CD4-positive, alpha-beta memory T cell (primary cell): Measurements from ENCODE around the gene ADAM30. TPM values are rescaled to one million over a fixed set of nuclear protein-coding genes. Genes with fewer than 3 reads are reported as not detected.
A peak's percentile ranks its signal among the peaks of the same experiment; 100 is the strongest.

Experiments used
- CTCF ChIA-PET: fragments of 350-600 bp; sonication (Branson Sonifier 250); formaldehyde crosslinking; loops from one replicate; lab custom pipeline; 2021; ENCODE audit warnings: inconsistent platforms; ENCODE audit not compliant: partially characterized antibody; lab: Charles Lee
- POLR2A ChIA-PET: fragments of 350-600 bp; sonication (Branson Sonifier 250); formaldehyde crosslinking; loops from one replicate; lab custom pipeline; 2021; ENCODE audit not compliant: partially characterized antibody; lab: Charles Lee
- DNase-seq, 5 donors: peaks; one replicate each; pipeline versions ENCODE4 v3.0.0 to v3.0.0-alpha.2; 2020 to 2022; ENCODE audit warnings: mixed read lengths in 1 of 5
- H3K27ac ChIP-seq: one replicate; pipeline ENCODE4 v1.7.0; 2013; ENCODE audit warnings: low read depth, low read length
- H3K27me3 ChIP-seq: 2 replicates; pipeline ENCODE4 v1.7.0; 2013; ENCODE audit warnings: mild to moderate bottlenecking, low read length, moderate library complexity; ENCODE audit not compliant: insufficient read depth
- H3K36me3 ChIP-seq: 2 replicates; pipeline ENCODE4 v1.7.0; 2013; ENCODE audit warnings: mild to moderate bottlenecking, low read length, moderate library complexity; ENCODE audit not compliant: insufficient read depth
- H3K4me1 ChIP-seq: 2 replicates; pipeline ENCODE4 v1.7.0; 2013; ENCODE audit warnings: mild to moderate bottlenecking, low read length, moderate library complexity; ENCODE audit not compliant: insufficient read depth
- H3K4me3 ChIP-seq, 2 donors: one replicate each; pipeline ENCODE4 v1.7.0; 2013; ENCODE audit warnings: low read length in 2 of 2, mild to moderate bottlenecking in 1 of 2
- H3K9me3 ChIP-seq, 2 donors: one replicate each; pipeline ENCODE4 v1.7.0; 2013; ENCODE audit warnings: low read length in 2 of 2, control low read depth in 1 of 2; ENCODE audit not compliant: control insufficient read depth in 1 of 2
- H3K27ac Mint-ChIP-seq, 7 donors: one replicate each; pipeline ENCODE4 v1.8.0; 2020 to 2021; ENCODE audit warnings: mixed read lengths in 7 of 7, mild to moderate bottlenecking in 6 of 7, inconsistent platforms in 3 of 7, moderate library complexity in 3 of 7
- H3K27me3 Mint-ChIP-seq, 2 donors: one replicate each; pipeline ENCODE4 v1.8.0; 2020 to 2021; ENCODE audit warnings: mixed read lengths in 2 of 2
- H3K36me3 Mint-ChIP-seq, 2 donors: one replicate each; pipeline ENCODE4 v1.8.0; 2020 to 2021; ENCODE audit warnings: mixed read lengths in 2 of 2, inconsistent platforms in 1 of 2, mild to moderate bottlenecking in 1 of 2
- H3K4me1 Mint-ChIP-seq, 4 donors: one replicate each; pipeline ENCODE4 v1.8.0; 2020 to 2021; ENCODE audit warnings: mixed read lengths in 4 of 4, mild to moderate bottlenecking in 1 of 4
- H3K4me3 Mint-ChIP-seq, 8 donors: one replicate each; pipeline ENCODE4 v1.8.0; 2020 to 2021; ENCODE audit warnings: mixed read lengths in 8 of 8, mild to moderate bottlenecking in 7 of 8, moderate library complexity in 6 of 8, inconsistent platforms in 3 of 8
- H3K9me3 Mint-ChIP-seq, 8 donors: one replicate each; pipeline ENCODE4 v1.8.0; 2020 to 2021; ENCODE audit warnings: mixed read lengths in 8 of 8, mild to moderate bottlenecking in 5 of 8, inconsistent platforms in 3 of 8, moderate library complexity in 1 of 8
- intact Hi-C: fragments of 100-400 bp; cut with micrococcal nuclease; formaldehyde crosslinking; loops from one replicate; pipeline ENCODE4 v1.15.1; 2023
- polyA plus RNA-seq, 2 donors: library from polyadenylated mRNA; unstranded; fragments of 300-500 nt; fragmentation: Illumina TruSeq; gene quantifications; one replicate each; pipeline ENCODE4 v1.2.3, GENCODE V29; 2021
- total RNA-seq, 2 experiments: library from RNA; stranded (reverse); gene quantifications; one replicate each; pipeline ENCODE4 v1.2.3, GENCODE V29; 2021

The ADAM30 gene
- total and polyA plus RNA-seq, 4 experiments from 2014 or later, result not detected

GRCh38 chr1:119885903-119886783 lies 10.2 kb downstream of the ADAM30 start:
- POLR2A ChIA-PET, result no interaction called here

GRCh38 chr1:119884711-119885110 lies 11.6 kb downstream of the ADAM30 start:
- intact Hi-C loops, result no loop called here
- Histone ChIP-seq H3K36me3 (no peaks in the 10 kb centered on the region), H3K4me1 (no peaks in the 10 kb centered on the region), H3K4me3 (no peak overlapping the region), H3K27ac (no peak overlapping the region), H3K27me3 (no peaks in the 10 kb centered on the region), H3K9me3 (no peaks in the 10 kb centered on the region)
- DNase-seq, result no peak
- ChIA-PET POLR2A (no interaction called here), CTCF (interaction anchor here (1.9 kb wide), 1 partner anchor 11 kb away, joined by 6 read pairs; no protein-coding TSS in a partner anchor)
- H3K4me3 Mint-ChIP-seq, result no peak overlapping the region
- peaks cover 0 to 16% (median 10%) of the 10 kb centered on the region in 8 donors for H3K9me3 Mint-ChIP-seq
- H3K4me1 Mint-ChIP-seq, result no peaks in the 10 kb centered on the region
- H3K27ac Mint-ChIP-seq, result no peak overlapping the region
- peaks cover 20 to 33% of the 10 kb centered on the region in 2 donors for H3K27me3 Mint-ChIP-seq
- H3K36me3 Mint-ChIP-seq, result peaks cover 0 to 10% of the 10 kb centered on the region in 2 donors

More at GRCh38 chr1:119885903-119886783, 10.2 kb downstream of the ADAM30 start:
- H3K27me3 Mint-ChIP-seq, result peaks cover 14 to 25% of the 10 kb centered on the region in 2 donors
- H3K4me1 ChIP-seq, result no peaks in the 10 kb centered on the region
- intact Hi-C loops, result no loop called here
- CTCF ChIA-PET, result interaction anchor here (0.6 to 1.8 kb wide), 10 partner anchors 7 to 82 kb away, joined by 3 to 5 read pairs (median 3); no protein-coding TSS in a partner anchor
- H3K27ac Mint-ChIP-seq, result no peak overlapping the region
- peak in 4 of 5 donors; percentile 12 to 39 (median 34) for DNase-seq
- peaks cover 0 to 10% of the 10 kb centered on the region in 2 donors for H3K36me3 Mint-ChIP-seq
- H3K27me3 ChIP-seq, result no peaks in the 10 kb centered on the region
- H3K4me3 ChIP-seq, result no peak overlapping the region
- no peak overlapping the region for H3K27ac ChIP-seq
- no peaks in the 10 kb centered on the region for H3K36me3 ChIP-seq
- peak overlapping the region in 1 of 8 donors; percentile 4 for H3K4me3 Mint-ChIP-seq
- H3K9me3 Mint-ChIP-seq, result peaks cover 0 to 16% (median 10%) of the 10 kb centered on the region in 8 donors
- H3K9me3 ChIP-seq, result no peaks in the 10 kb centered on the region
- no peaks in the 10 kb centered on the region for H3K4me1 Mint-ChIP-seq

- Mint-ChIP-seq H3K27ac (no peak overlapping the region), H3K4me3 (no peak overlapping the region), H3K27me3 (peaks cover 20 to 28% of the 10 kb centered on the region in 2 donors), H3K36me3 (peaks cover 0 to 9% of the 10 kb centered on the region in 2 donors), H3K9me3 (peaks cover 0 to 11% (median 8%) of the 10 kb centered on the region in 8 donors), H3K4me1 (no peaks in the 10 kb centered on the region)
- Histone ChIP-seq H3K4me1 (no peaks in the 10 kb centered on the region), H3K4me3 (no peak overlapping the region), H3K9me3 (no peaks in the 10 kb centered on the region), H3K36me3 (no peaks in the 10 kb centered on the region), H3K27ac (no peak overlapping the region), H3K27me3 (no peaks in the 10 kb centered on the region)
- CTCF ChIA-PET, result interaction anchor here (1.3 to 1.9 kb wide), 2 partner anchors 10 to 57 kb away, joined by 3 to 6 read pairs; no protein-coding TSS in a partner anchor
- POLR2A ChIA-PET, result no interaction called here
- DNase-seq, result no peak
- intact Hi-C loops, result no loop called here
Observed at GRCh38 chr1:119883826-119884225, 12.5 kb downstream of the ADAM30 start.

GRCh38 chr1:119882132-119883049 lies 13.9 kb downstream of the ADAM30 start:
- CTCF ChIA-PET, result interaction anchor here (0.7 to 1.3 kb wide), 2 partner anchors 15 to 58 kb away, joined by 3 to 4 read pairs; no protein-coding TSS in a partner anchor
- Histone ChIP-seq H3K27ac (no peak overlapping the region), H3K4me1 (no peaks in the 10 kb centered on the region), H3K27me3 (no peaks in the 10 kb centered on the region), H3K4me3 (no peak overlapping the region), H3K9me3 (no peaks in the 10 kb centered on the region), H3K36me3 (no peaks in the 10 kb centered on the region)
- Mint-ChIP-seq H3K9me3 (no peaks in the 10 kb centered on the region), H3K4me3 (no peak overlapping the region), H3K36me3 (no peaks in the 10 kb centered on the region), H3K27me3 (peaks cover 18 to 25% of the 10 kb centered on the region in 2 donors), H3K4me1 (no peaks in the 10 kb centered on the region), H3K27ac (no peak overlapping the region)
- intact Hi-C loops, result no loop called here
- no peak for DNase-seq
- POLR2A ChIA-PET, result no interaction called here

GRCh38 chr1:119879510-119880434 lies 16.5 kb downstream of the ADAM30 start:
- H3K4me1 ChIP-seq, result no peaks in the 10 kb centered on the region
- no peaks in the 10 kb centered on the region for H3K36me3 ChIP-seq
- H3K9me3 Mint-ChIP-seq, result no peaks in the 10 kb centered on the region
- no peaks in the 10 kb centered on the region for H3K27me3 ChIP-seq
- no peaks in the 10 kb centered on the region for H3K9me3 ChIP-seq
- no peak overlapping the region for H3K27ac ChIP-seq
- CTCF ChIA-PET, result interaction anchor here (1.7 kb wide), 1 partner anchor 10 kb away, joined by 7 read pairs; no protein-coding TSS in a partner anchor
- no peak for DNase-seq
- H3K4me3 ChIP-seq, result no peak overlapping the region
- intact Hi-C loops, result no loop called here
- no peak overlapping the region for H3K27ac Mint-ChIP-seq
- peaks cover 14 to 15% of the 10 kb centered on the region in 2 donors for H3K27me3 Mint-ChIP-seq
- no peak overlapping the region for H3K4me3 Mint-ChIP-seq
- POLR2A ChIA-PET, result no interaction called here
- H3K4me1 Mint-ChIP-seq, result no peaks in the 10 kb centered on the region
- H3K36me3 Mint-ChIP-seq, result no peaks in the 10 kb centered on the region

GRCh38 chr1:119878171-119878570 lies 18.1 kb downstream of the ADAM30 start:
- Histone ChIP-seq H3K9me3 (no peaks in the 10 kb centered on the region), H3K36me3 (no peaks in the 10 kb centered on the region), H3K4me3 (no peak overlapping the region), H3K27ac (no peak overlapping the region), H3K27me3 (no peaks in the 10 kb centered on the region), H3K4me1 (no peaks in the 10 kb centered on the region)
- ChIA-PET CTCF (interaction anchor here (1.7 kb wide), 1 partner anchor 9 kb away, joined by 7 read pairs; no protein-coding TSS in a partner anchor), POLR2A (no interaction called here)
- no peaks in the 10 kb centered on the region for H3K36me3 Mint-ChIP-seq
- no peak overlapping the region for H3K27ac Mint-ChIP-seq
- H3K4me1 Mint-ChIP-seq, result no peaks in the 10 kb centered on the region
- DNase-seq, result no peak
- H3K4me3 Mint-ChIP-seq, result no peak overlapping the region
- intact Hi-C loops, result no loop called here
- no peaks in the 10 kb centered on the region for H3K9me3 Mint-ChIP-seq
- peaks cover 15 to 19% of the 10 kb centered on the region in 2 donors for H3K27me3 Mint-ChIP-seq
